D341Med (cell line): Measurements from ENCODE around the gene POMT1.
A peak's percentile ranks its signal among the peaks of the same experiment; 100 is the strongest.

Experiments used
- DNase-seq: peaks from one replicate; pipeline ENCODE4 v3.0.0; 2012; ENCODE audit warnings: low spot score

The POMT1 gene

GRCh38 chr9:131554087-131554842, 51.5 kb downstream of the POMT1 start:
- DNase-seq: no peak

GRCh38 chr9:131554843-131555351, 52.2 kb downstream of the POMT1 start:
- DNase-seq: no peak

GRCh38 chr9:131555841-131556673, 53.3 kb downstream of the POMT1 start:
- no peak for DNase-seq

- no peak for DNase-seq
These were observed 55.3 kb downstream of the POMT1 start for GRCh38 chr9:131557855-131558548.

- no peak for DNase-seq
These were observed 56.8 kb downstream of the POMT1 start for GRCh38 chr9:131559421-131560000.

- DNase-seq: no peak
These were observed 59.6 kb downstream of the POMT1 start for GRCh38 chr9:131562032-131562959.

- no peak for DNase-seq
These were observed 62.7 kb downstream of the POMT1 start for GRCh38 chr9:131565369-131565768.

- DNase-seq: no peak
These were observed 63.4 kb downstream of the POMT1 start for GRCh38 chr9:131566158-131566557.

GRCh38 chr9:131567910-131568309, 65.2 kb downstream of the POMT1 start:
- DNase-seq: peak; percentile 22
